ENCODE results near the gene LRWD1. TPM values are rescaled to one million over a fixed set of nuclear protein-coding genes. Genes with fewer than 3 reads are reported as not detected.
"Not testable (repeated sequence)": the region's sequence is repeated elsewhere in the genome, so short reads cannot be mapped to it uniquely, and the experiment has no call there.

Gene LRWD1
- total and polyA plus RNA-seq, 2 donors (not counting 1 experiment from before 2014, with no cell fraction given): 7.4 to 14.5 TPM

- H2AFZ ChIP-seq (ENCODE audit: low read length); DNase-seq (ENCODE audit: low read depth in 2 of 2); H3K27me3 ChIP-seq (ENCODE audit: control insufficient read depth, insufficient read depth, low read length): not testable (repeated sequence)
Measured at GRCh38 chr7:102490529-102491075, 25.8 kb downstream of the LRWD1 start.

GRCh38 chr7:102493220-102493935, 28.6 kb downstream of the LRWD1 start:
- not testable (repeated sequence) for H3K4me1 ChIP-seq (ENCODE audit: control insufficient read depth, extremely low read depth, insufficient read depth, low read length); H3K4me2 ChIP-seq (ENCODE audit: extremely low read depth, insufficient read depth, low read length); DNase-seq (ENCODE audit: low read depth in 2 of 2); H3K36me3 ChIP-seq (ENCODE audit: control insufficient read depth, insufficient read depth, low read length); H3K9me3 ChIP-seq (ENCODE audit: control insufficient read depth, insufficient read depth, low read depth, low read length); H2AFZ ChIP-seq (ENCODE audit: low read length); H3K4me3 ChIP-seq (replicated peaks in 1 of 4; ENCODE audit: control extremely low read depth in 1 of 4, insufficient read depth in 1 of 4, low read depth in 3 of 4, low read length in 4 of 4); H3K27me3 ChIP-seq (ENCODE audit: control insufficient read depth, insufficient read depth, low read length); H3K27ac ChIP-seq (ENCODE audit: insufficient read depth, low read length); H4K20me1 ChIP-seq (ENCODE audit: control insufficient read depth, extremely low read depth, insufficient read depth, low read length); H3K9ac ChIP-seq (ENCODE audit: insufficient read depth, low read length); H3K79me2 ChIP-seq (ENCODE audit: control insufficient read depth, insufficient read depth, low read length)

More at GRCh38 chr7:102490529-102491075, 25.8 kb downstream of the LRWD1 start:
- not testable (repeated sequence) for H3K9ac ChIP-seq (ENCODE audit: insufficient read depth, low read length); H3K36me3 ChIP-seq (ENCODE audit: control insufficient read depth, insufficient read depth, low read length); H3K9me3 ChIP-seq (ENCODE audit: control insufficient read depth, insufficient read depth, low read depth, low read length); H3K4me2 ChIP-seq (ENCODE audit: extremely low read depth, insufficient read depth, low read length); H3K79me2 ChIP-seq (ENCODE audit: control insufficient read depth, insufficient read depth, low read length); H3K4me3 ChIP-seq (replicated peaks in 1 of 4; ENCODE audit: control extremely low read depth in 1 of 4, insufficient read depth in 1 of 4, low read depth in 3 of 4, low read length in 4 of 4); H4K20me1 ChIP-seq (ENCODE audit: control insufficient read depth, extremely low read depth, insufficient read depth, low read length); H3K4me1 ChIP-seq (ENCODE audit: control insufficient read depth, extremely low read depth, insufficient read depth, low read length); H3K27ac ChIP-seq (ENCODE audit: insufficient read depth, low read length)

GRCh38 chr7:102494026-102494425, 29.2 kb downstream of the LRWD1 start:
- not testable (repeated sequence) for H3K36me3 ChIP-seq (ENCODE audit: control insufficient read depth, insufficient read depth, low read length); H3K79me2 ChIP-seq (ENCODE audit: control insufficient read depth, insufficient read depth, low read length); H3K9me3 ChIP-seq (ENCODE audit: control insufficient read depth, insufficient read depth, low read depth, low read length); H4K20me1 ChIP-seq (ENCODE audit: control insufficient read depth, extremely low read depth, insufficient read depth, low read length); H3K4me1 ChIP-seq (ENCODE audit: control insufficient read depth, extremely low read depth, insufficient read depth, low read length); H2AFZ ChIP-seq (ENCODE audit: low read length); H3K9ac ChIP-seq (ENCODE audit: insufficient read depth, low read length); DNase-seq (ENCODE audit: low read depth in 2 of 2); H3K27ac ChIP-seq (ENCODE audit: insufficient read depth, low read length); H3K4me3 ChIP-seq (replicated peaks in 1 of 4; ENCODE audit: control extremely low read depth in 1 of 4, insufficient read depth in 1 of 4, low read depth in 3 of 4, low read length in 4 of 4); H3K4me2 ChIP-seq (ENCODE audit: extremely low read depth, insufficient read depth, low read length); H3K27me3 ChIP-seq (ENCODE audit: control insufficient read depth, insufficient read depth, low read length)

GRCh38 chr7:102494473-102495149, 29.8 kb downstream of the LRWD1 start:
- not testable (repeated sequence) for H2AFZ ChIP-seq (ENCODE audit: low read length); H3K4me1 ChIP-seq (ENCODE audit: control insufficient read depth, extremely low read depth, insufficient read depth, low read length); H3K27me3 ChIP-seq (ENCODE audit: control insufficient read depth, insufficient read depth, low read length); DNase-seq (ENCODE audit: low read depth in 2 of 2); H3K4me2 ChIP-seq (ENCODE audit: extremely low read depth, insufficient read depth, low read length); H3K9ac ChIP-seq (ENCODE audit: insufficient read depth, low read length); H3K79me2 ChIP-seq (ENCODE audit: control insufficient read depth, insufficient read depth, low read length); H3K9me3 ChIP-seq (ENCODE audit: control insufficient read depth, insufficient read depth, low read depth, low read length); H4K20me1 ChIP-seq (ENCODE audit: control insufficient read depth, extremely low read depth, insufficient read depth, low read length); H3K27ac ChIP-seq (ENCODE audit: insufficient read depth, low read length); H3K4me3 ChIP-seq (replicated peaks in 1 of 4; ENCODE audit: control extremely low read depth in 1 of 4, insufficient read depth in 1 of 4, low read depth in 3 of 4, low read length in 4 of 4); H3K36me3 ChIP-seq (ENCODE audit: control insufficient read depth, insufficient read depth, low read length)

- H3K9me3 ChIP-seq (ENCODE audit: control insufficient read depth, insufficient read depth, low read depth, low read length); H3K36me3 ChIP-seq (ENCODE audit: control insufficient read depth, insufficient read depth, low read length); H3K79me2 ChIP-seq (ENCODE audit: control insufficient read depth, insufficient read depth, low read length); H3K4me3 ChIP-seq (replicated peaks in 1 of 4; ENCODE audit: control extremely low read depth in 1 of 4, insufficient read depth in 1 of 4, low read depth in 3 of 4, low read length in 4 of 4); H2AFZ ChIP-seq (ENCODE audit: low read length); H3K27ac ChIP-seq (ENCODE audit: insufficient read depth, low read length); H3K4me2 ChIP-seq (ENCODE audit: extremely low read depth, insufficient read depth, low read length); H4K20me1 ChIP-seq (ENCODE audit: control insufficient read depth, extremely low read depth, insufficient read depth, low read length); H3K4me1 ChIP-seq (ENCODE audit: control insufficient read depth, extremely low read depth, insufficient read depth, low read length); DNase-seq (ENCODE audit: low read depth in 2 of 2); H3K27me3 ChIP-seq (ENCODE audit: control insufficient read depth, insufficient read depth, low read length); H3K9ac ChIP-seq (ENCODE audit: insufficient read depth, low read length): not testable (repeated sequence)
Measured at GRCh38 chr7:102496861-102497260, 32.1 kb downstream of the LRWD1 start.

- not testable (repeated sequence) for H3K4me2 ChIP-seq (ENCODE audit: extremely low read depth, insufficient read depth, low read length); DNase-seq (ENCODE audit: low read depth in 2 of 2); H2AFZ ChIP-seq (ENCODE audit: low read length); H3K9ac ChIP-seq (ENCODE audit: insufficient read depth, low read length); H3K27me3 ChIP-seq (ENCODE audit: control insufficient read depth, insufficient read depth, low read length); H3K4me3 ChIP-seq (replicated peaks in 1 of 4; ENCODE audit: control extremely low read depth in 1 of 4, insufficient read depth in 1 of 4, low read depth in 3 of 4, low read length in 4 of 4); H3K4me1 ChIP-seq (ENCODE audit: control insufficient read depth, extremely low read depth, insufficient read depth, low read length); H3K79me2 ChIP-seq (ENCODE audit: control insufficient read depth, insufficient read depth, low read length); H3K27ac ChIP-seq (ENCODE audit: insufficient read depth, low read length); H4K20me1 ChIP-seq (ENCODE audit: control insufficient read depth, extremely low read depth, insufficient read depth, low read length); H3K9me3 ChIP-seq (ENCODE audit: control insufficient read depth, insufficient read depth, low read depth, low read length); H3K36me3 ChIP-seq (ENCODE audit: control insufficient read depth, insufficient read depth, low read length)
Measured at GRCh38 chr7:102497308-102497707, 32.5 kb downstream of the LRWD1 start.
